VCaP (cell line): Measurements from ENCODE around the gene HSPG2.

Experiments
- H3K27ac ChIP-seq: fragments of 450-650 bp; 2 replicates; pipeline ENCODE4 v1.5.1; 2017
- CTCF ChIP-seq: fragments of 450-650 bp; conservative IDR thresholded peaks from 2 replicates; pipeline ENCODE4 v1.5.1; 2017; ENCODE audit warnings: mild to moderate bottlenecking, moderate library complexity

HSPG2 gene

DNA sequence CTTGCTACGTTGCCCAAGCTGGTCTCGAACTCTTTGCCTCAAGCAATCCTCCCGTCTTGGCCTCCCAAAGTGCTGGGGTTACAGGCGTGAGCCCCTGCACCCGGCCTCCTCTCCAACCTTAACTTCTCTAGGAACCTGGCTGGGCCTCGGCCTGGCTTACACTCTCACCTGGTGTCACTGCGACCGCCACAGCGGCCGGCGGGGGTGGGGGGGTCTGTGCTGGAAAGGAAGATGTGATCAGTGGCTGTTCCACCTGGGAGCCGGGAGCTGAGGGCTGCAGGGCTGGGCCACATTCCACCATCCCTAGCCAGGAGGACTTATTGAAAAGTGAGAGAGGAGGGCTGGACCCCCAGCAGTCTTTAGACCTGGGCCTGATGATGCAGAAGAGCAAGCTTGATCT, 48.6 kb downstream of the HSPG2 start:
- H3K27ac ChIP-seq: no peak overlapping the region
- TF ChIP-seq CTCF: no peak

- H3K27ac ChIP-seq: no peak overlapping the region
- TF ChIP-seq CTCF: no peak
Observed at GRCh38 chr1:21887796-21888195, 49.3 kb downstream of the HSPG2 start.

DNA sequence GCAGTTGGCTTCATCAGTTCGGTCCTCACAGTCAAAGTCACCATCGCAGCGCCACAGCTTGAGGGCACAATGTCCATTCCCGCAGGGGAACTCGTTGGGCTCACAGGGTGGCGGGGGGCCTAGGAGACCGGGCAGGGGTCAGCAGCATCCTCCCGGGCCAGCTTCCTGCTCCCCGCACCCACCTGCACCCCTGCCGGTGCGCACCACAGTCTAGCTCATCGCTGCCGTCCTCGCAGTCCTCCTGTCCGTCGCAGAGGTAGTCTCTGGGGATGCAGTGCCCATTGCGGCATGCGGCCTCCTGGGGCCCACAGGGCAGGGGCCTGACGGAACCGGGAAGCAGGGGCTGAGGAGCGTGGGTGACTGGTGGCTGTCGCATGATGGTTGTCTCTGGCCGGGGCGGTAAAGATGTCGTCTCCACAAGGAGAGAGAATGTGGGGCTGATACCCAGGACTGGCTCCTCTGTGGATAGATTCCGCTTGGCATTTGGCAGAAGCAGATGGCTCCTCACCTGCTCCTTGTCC, 49.8 kb downstream of the HSPG2 start:
- no peak for TF ChIP-seq CTCF
- no peak overlapping the region for H3K27ac ChIP-seq

- no peak for TF ChIP-seq CTCF
Observed at GRCh38 chr1:21886486-21887215, 50.5 kb downstream of the HSPG2 start.

DNA sequence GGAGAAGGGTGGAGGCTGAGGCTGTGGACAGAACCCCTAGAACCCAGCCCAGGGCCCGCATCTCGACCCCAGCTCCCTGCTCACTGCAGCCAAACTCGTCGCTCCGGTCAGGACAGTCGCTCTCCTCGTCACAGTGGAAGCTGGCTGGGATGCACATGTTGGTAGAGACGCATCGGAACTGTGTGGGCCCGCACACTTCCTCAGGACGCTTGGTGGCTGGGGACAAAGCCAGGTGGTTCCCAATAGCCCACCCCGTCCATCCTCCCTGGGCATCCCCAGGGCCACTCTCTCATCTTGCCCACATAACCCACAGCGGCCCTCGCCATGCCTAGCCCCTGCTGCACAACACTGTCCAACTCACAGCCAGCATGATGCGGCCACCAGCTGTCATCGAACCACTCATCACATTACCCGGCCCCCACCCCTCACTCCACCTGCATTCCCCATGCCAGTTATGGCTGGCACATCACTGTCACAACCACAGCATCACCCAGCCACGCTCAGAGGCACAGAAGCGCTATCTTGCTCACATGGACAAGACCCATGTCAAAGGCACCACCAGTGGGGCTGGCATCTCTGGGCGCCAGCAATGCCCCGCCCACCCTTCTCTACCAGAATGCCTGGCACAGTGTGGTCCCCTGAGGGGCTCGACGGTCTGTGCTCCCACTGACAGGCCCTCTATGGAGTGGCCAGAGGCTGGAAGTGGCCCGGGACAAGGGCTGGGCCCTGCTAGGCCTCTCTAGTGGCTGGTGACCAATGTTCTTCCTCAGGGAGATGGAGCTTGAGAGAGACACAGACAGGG, 51.7 kb downstream of the HSPG2 start:
- TF ChIP-seq CTCF: no peak
- no peak overlapping the region for H3K27ac ChIP-seq

More at GRCh38 chr1:21886486-21887215, 50.5 kb downstream of the HSPG2 start:
- H3K27ac ChIP-seq: no peak overlapping the region

DNA sequence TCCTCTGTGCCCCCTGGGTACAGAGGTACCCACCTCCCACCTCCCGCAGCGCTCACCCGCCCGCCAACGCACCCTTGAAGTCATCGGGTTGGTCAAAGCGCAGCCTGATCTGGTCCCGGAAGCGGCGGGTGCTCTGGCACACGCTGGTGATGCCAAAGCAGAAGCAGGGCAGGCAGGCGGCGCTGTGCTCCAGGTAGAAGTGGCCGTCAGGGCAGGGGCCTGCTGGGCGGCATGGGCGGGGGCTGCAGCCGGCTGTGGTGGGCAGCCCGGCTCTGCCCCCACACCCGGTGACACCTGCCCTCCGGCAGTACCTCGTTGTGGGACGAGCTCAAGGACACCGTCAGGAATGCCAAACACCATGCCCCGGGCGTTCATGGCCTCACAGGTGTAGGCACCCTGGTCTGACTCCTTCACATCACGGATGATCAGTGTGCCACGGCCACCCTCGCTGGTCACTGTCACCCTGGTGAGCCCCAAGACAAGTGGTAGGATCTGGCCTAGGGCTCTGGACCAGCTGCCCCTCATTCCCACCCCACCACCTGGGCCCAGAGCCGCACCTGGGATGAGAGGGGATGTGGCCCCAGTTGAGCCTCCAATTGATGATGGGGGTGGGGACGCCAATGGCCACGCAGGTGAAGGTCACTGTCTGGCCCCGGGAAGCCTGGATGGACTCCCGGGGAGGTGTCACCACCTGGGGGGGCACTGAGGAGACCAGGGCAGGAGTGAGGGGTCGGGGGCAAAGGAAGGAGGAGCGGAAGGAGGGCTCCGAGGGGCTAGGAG, 52.5 kb downstream of the HSPG2 start:
- no peak overlapping the region for H3K27ac ChIP-seq
- no peak for TF ChIP-seq CTCF
